ENCODE measurements around the gene CSNK1E.

Gene CSNK1E

DNA sequence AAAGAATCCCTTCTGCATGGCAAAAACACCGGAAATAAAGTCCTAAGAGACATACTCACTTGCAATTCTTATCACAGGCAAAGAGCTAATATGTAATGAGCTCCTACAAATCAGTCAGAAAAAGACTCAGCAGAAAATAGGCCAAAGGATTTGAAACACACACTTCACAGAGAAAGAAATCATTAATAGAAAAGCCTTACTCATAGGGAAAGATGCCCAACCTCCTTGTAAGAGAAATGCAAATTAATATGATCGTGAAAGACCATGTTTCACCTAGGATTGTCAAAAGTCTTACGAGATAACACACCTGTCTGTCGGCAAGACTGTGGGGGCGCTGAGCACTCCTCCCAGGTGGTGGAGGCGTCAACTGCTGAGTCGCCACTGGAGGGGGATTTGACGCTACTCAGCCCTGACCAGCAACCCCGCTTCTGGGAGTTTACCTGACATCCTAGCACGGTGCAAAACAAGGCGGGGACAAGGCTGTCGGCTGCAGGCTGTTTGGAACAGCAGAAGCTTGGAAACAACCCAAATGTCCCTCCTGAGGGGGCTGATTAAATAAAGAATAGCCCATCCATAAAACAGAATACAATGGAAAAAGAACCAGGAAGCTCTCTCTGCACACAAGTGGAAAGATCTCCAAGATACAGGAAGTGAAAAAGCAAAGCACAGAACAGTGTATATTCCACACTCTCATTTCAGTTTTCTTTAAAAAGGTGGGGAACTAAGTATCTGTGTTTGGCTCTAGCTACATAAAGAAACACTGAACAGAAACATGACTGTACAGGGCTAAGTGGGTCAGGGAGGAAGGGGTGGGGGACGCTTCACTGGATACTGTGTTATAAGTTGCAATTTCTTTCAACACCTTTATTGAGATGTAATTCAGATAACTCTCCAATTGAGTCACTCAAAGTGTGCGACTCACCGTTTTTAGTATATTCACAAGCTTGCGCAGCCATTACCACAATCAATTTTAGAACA lies 11.5 kb downstream of the CSNK1E start:
- peak; percentile 64 to 81 for DNase-seq

DNA sequence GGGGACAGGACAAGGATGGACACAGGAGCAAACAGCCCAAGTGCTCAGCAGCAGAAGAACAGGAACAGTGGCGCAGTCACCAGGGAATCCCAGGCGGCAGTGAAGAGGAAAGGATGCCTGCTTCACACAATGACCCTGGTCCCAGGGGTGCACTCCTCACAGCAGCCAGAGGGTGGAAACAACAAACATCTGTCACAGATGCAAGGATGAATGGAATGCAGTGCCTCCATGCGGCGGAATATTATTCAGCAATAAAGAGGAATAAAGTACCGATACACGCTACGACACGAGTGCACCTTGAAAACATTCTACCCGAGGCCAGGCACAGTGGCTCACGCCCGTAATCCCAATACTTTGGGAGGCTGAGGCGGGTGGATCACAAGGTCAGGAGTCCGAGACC lies 12.7 kb downstream of the CSNK1E start:
- no peak for DNase-seq

DNA sequence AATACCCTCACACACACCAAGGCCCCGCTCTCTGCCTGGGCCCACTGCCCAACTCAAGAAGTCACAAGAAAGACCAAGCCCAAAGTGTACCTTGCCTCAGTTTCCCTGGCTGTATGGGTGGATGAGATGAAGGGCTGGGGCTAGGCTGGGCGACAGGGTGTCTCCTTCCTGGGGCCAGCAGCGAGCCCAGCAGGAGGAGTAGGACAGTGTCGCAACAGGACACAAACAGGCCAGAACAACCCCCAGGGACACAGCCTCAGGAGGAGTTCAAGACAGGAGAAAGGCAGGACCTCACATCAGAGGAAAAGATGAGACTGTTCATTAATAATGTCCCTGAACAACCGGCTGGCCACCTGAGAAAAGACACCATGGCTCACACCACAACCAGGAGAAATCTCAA lies 13.3 kb downstream of the CSNK1E start:
- DNase-seq: no peak

DNA sequence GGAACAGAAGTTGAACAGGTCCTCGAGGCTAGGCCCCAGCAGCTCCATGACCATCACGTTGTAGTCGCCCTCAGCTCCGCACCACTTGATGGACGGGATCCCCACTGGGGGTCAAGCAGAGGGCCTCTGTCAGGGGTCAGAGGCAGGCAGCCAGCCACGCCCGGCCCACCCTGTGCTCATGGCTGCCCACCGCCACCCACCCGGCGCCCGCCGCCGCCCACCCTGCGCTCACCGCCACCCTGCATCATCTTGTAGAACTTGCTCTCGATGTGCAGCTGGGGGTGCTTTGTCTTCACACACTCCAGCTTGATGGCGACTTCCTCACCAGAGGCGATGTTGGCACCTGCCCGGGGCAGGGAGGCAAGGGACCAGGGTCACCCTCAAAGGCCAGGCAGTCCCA lies 14.3 kb downstream of the CSNK1E start:
- no peak for DNase-seq

DNA sequence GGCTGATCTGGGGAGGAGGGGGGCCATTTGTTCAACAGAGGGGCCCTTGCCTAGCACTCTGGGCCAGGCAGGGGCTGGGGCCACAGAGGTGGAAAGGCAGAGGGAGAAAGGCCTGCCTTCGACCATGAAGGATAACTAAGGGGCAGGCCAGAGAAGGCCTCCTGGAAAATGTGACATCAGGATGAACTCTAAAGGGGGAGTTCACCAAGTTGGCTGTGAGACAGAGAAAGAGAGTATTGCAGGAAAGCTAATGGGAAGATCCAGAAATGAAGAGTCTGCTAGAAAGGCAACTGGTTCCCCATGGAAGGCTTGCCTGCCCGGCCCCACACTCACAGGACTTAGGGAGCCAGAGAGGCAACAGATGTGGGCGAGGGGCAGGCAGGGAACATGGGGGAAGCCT lies 16.3 kb downstream of the CSNK1E start:
- no peak for DNase-seq

DNA sequence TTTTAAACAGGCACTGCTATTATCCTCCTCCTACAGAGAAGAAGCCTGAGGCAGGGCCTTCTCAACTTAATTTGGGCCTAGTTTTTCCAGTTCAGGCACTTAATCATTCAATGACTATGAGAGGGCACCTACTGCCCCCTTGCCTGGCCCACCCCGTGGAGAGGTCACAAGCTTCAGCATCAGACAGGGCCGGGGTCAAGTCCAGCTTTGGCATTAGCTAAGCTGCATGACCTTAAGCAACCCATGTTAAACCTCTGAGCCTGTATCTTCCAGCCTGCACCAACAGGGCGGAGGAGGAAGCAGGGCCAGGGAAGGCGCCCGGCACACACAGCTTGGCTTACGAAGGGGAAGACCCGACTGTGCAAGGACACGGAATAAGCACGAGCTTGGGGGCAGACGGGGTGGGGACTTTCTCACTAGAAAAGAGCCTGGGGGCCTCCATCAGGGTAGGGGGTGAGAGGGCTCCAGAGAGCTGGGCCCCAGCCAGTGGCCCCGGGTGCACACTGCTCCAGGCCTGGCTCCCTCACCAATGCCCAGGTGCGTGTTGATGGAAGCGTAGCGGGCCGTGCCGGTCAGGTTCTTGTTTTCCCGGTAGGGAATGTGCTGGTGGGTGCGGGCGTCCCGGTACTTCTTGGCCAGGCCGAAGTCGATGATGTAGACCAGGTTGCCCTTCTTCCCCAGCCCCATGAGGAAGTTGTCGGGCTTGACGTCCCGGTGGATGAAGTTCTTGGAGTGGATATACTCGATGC lies 16.9 kb downstream of the CSNK1E start:
- no peak for DNase-seq

DNA sequence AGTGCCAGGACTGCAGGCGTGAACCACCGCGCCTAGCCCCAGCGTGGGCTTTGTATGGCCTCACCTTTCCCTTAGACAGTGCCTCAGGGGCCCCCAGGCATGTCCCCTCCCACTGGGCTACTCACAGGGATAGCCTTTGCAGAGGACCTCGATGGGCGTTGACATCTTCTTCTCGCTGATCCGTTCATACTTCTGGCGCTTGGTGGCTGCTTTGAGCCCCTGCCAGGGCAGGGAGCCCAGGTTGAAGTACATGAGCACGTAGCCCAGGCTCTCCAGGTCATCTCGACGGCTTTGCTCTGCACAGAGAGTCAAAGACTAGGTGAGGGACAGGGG lies 17.5 kb downstream of the CSNK1E start:
- DNase-seq: no peak

DNA sequence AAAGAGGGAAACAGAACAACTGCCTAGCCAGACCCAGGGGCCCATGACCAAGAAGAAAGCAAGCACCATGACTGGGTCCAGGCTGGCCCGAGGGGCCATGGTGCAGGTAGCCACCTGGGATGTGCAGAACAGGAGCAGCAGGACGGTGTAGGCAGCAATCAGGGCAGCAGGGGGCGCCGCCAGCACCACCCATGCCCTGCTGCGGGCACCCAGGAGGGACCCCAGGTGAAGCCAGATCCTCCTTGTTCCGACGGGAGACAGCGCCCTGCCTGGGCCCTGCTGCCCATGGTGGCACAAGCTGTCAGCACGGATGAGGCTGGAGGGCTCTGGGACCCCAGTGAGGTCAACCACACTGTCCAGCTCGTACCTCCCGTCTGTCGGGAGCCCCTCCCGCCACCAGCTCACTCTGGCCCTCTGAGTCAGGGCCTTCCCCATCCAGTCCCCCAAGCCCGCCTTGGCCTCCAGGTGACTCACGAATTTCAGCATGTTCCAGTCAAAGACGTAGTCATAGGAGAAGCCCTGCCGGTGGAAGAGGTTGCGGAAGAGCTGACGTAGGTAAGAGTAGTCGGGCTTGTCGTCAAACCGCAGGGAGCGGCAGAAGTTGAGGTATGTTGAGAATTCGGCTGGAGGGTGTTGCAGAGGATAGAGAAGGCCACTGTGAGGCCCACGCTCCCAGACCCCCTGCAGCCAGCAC lies 18.8 kb downstream of the CSNK1E start:
- DNase-seq: no peak

DNA sequence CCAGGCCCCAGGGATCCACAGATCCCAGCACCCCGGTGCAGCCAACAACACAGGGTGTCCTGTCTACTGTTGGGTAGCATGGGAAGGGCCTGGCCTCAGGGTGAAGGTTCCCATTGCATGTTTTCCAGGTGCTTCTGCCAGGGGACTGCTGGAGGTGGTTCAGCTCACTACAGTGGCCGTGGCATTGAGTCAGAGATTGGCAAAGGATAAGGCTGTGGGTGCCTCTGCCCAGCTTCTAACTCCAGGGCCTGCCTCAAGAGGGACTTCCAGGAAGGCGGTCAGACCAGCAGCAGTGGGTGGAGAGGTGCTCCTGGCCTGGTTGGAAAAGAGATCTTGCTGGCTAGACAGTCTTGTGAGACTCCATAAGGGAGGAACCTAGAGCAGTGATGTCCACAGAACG lies 20.9 kb downstream of the CSNK1E start:
- no peak for DNase-seq

DNA sequence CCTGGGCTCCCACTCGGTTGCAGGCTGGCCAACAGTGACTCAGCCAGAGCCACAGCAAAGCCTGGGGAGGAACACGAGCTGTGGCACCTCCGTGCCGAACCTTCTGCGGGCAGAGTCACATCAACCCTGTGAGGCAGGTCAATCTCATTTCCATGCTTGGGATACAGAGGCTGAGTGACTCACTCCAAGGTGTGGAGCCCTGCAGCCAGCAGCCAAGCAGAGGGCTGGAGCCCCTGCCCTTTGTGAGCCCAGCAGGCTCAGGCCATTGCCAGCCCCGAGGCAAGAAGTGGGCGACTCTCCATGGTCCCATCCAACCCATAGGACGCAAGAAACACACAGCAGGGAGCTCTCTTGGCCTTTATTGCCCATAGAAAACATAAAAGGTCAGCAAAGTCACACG lies 21.4 kb downstream of the CSNK1E start:
- DNase-seq: no peak

DNA sequence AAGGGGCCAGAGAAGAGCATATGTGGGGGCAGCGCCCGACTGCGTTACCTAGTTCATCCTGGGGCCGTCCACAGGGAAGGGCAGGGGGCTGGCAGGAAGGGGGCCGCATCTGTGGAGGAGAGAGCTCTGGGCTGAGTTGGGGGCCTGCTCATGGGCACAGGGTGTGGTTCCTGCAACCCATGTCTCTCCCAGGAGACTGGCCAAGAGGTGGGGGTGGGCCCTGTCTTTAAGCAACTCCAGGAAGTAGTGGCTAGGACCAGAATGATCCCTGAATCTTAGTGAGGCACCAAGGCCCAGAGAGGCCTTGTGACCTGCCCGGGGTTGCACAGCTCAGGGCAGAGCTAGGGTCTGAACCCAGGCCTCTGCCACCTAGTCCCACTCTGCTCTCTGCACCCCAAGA lies 21.9 kb downstream of the CSNK1E start:
- DNase-seq: no peak

DNA sequence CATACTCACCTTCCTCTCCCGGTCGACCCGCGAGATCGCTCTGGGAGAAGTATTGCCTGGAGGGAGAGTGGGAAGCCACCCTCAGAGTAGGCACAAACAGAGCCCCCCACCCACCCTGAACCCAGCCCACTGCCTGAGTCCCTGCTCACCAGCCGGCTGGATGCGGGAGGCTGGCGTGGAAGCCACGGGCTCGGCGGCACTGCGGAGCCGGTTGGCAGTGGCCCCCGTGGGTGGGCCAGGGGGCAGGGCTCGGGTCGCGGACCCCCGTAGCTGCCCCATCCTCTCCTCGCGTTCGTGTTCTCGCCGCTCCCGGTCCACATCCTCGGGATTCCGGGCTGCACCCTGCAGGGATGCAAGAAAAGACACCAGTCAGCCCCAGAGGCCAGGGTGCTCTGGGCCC lies 23.0 kb downstream of the CSNK1E start:
- DNase-seq: no peak

DNA sequence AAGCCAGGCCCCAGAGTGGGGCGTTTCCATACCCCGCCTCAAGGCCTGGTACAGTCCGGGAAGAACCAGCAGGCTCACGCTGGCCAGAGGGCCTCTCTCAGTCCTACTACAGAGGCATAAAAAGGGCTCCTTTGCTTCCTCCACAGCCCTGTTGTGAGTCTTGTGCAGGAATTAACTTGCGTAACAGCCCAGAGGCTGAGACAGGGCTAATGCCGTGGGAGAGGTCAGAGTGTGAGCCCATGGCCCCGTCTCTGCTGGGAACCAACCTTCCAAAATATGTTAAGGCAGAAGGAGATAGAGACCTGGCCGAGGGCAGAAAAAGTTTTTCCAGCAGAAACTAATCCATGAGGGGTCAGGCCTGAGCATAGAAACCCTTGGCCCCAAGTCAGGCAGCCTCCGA lies 24.5 kb downstream of the CSNK1E start:
- no peak for DNase-seq

DNA sequence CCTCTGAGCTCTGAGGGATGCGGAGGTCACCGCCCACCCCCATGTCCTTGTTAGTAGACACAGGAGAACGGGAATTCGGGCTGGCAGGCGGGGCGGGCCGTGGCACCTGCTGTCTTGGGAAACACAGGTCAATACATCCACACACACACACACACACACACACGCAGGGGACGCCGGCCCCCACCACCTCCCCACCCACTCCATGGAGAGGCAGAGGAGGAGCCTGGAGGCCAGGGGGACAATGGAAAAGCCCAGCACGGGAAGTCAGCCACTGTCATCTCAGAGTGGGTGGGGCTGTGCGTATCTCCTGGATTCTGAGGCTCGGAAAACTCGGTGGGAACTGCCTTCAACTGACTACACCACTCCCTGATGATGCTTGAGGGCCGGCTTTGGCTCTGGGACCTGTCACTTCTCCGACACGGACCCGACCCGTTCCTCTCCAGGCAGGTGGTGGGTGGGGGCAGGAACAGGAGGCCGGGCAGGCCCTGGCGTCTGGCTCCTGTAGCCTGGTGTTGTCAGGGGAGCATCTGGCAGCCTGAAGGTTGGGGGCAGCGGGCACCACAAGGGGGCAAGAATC lies 25.9 kb downstream of the CSNK1E start:
- peak in 1 of 2 experiments; percentile 3 for DNase-seq

DNA sequence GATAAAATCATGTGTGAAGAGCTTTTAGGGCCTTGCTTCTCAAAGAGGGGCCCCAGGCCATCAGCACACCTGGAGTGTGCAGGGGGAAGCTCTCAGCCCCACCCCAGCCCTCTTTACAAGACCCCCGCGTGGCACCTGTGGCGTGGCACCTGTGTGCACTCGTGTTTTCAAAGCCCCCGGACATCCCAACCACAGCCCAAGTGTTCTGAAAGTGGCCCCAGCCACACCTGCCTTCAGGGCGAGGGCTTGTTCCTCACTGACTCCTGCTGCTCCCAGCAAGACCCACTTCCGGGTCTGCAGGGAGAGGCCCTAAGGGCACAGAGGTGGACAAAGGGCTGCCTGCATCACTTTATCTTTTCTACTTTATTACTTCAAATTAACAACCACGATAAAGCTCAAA lies 26.9 kb downstream of the CSNK1E start:
- no peak for DNase-seq

DNA sequence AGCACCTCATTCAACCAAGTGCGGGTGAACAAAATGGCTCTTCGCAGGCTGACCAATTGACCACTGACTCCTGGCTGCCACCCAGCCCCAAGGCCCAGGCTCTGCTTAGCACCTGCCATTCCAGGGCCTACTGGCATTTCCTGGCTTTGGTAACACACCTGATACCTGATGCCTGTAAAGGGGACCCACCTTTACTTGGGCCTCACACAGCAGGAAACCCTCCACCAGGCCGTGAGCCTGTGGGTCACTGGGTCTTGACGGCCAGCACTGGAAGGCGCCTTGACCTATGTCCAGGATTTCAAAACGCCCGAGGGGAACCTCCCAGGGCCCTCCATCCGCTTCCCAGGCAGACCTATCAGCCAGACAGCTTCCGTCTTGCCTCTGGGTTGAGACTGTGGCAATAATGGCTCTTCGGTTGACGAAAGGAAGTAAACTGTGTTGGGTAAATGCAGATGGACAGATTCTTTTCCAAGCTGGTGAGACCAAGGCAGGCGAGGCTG lies 27.6 kb downstream of the CSNK1E start:
- no peak for DNase-seq

DNA sequence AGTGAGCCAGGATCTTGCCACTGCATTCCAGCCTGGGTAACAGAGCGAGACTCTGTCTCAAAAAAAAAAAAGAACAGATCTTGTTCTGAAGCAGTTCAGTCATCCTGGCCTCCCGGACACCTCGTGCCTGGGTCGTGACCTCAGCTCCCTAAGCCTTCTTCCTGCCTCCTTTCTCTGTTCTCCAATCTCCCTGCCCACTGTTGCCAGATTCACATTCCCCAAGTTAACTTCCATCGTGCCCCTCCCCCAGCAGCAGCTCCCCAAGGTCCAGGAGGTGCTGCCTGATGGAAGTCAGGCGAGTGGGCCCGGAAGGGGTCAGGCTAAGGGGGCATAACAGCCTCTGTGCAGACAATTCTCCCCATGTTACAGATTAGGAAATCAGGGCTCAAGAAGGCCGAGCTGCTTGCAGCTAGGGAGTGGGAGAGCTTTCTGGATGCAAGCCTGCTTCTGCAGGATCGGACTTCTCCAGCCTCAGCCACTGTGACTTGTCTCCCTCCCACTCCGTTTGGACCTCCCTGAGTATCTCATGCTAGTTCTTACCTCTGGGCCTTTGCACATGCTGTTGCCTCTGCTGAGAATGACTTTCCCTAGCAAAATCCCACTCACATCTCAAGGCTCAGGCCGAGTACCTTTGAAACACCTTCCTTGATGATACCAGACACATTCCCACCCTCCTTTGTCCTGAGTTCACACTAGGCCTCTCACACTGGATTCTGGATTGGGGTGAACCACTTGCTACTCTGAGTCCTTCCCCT lies 30.1 kb downstream of the CSNK1E start:
- DNase-seq: no peak

DNA sequence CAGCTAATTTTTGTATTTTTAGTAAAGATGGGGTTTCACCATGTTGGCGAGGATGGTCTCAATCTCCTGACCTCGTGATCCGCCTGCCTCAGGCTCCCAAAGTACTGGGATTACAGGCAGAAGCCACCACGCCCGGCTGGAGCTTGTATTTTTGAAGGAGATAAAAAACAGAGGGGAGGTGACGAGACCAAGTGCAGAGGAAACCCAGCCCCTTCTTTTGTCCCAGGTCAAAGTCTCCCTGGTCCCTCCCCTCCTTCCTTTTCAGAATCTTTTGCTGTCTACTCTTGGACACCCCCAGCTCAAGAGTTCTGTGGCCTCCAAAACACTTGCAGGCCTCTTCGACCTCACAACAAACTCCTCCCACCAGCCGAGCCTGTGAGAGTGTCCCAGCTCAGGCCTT lies 32.2 kb downstream of the CSNK1E start:
- DNase-seq: no peak

DNA sequence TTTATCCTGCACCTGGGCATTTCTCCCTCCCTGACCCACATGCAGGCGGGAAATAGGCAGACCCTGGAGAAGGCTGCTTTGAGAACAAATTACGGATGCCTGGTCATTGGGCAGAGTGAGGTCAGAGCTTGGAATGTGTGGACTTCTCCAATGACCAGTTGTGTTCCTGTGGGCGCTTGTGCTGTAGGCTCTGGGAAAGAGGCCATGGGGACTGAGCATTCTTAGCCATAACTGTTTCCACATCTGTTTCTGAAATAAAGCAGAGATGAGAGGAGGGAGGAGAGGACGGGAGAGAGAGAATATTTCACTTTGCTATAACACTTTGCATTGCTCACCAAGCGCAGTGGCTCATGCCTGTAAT lies 33.2 kb downstream of the CSNK1E start:
- DNase-seq: no peak

DNA sequence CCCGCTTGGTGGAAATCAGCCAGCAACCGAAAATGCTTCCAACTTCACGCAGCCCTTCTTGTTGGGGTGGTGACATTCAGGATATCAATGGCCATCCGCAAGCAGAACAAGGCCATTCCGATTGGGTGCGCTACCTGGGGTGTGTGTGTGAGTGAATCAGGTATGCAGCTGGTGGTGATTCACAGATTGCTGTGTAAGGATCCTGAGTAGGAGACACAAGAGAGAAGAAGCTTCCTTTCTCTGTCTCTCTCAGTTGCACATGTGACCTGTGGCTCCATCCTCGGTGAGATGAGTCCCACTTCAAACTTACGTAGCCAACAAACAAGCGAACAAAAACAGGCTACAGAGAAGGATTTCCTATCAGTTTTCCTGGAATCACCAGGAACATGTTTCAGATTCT lies 34.8 kb downstream of the CSNK1E start:
- DNase-seq: no peak

DNA sequence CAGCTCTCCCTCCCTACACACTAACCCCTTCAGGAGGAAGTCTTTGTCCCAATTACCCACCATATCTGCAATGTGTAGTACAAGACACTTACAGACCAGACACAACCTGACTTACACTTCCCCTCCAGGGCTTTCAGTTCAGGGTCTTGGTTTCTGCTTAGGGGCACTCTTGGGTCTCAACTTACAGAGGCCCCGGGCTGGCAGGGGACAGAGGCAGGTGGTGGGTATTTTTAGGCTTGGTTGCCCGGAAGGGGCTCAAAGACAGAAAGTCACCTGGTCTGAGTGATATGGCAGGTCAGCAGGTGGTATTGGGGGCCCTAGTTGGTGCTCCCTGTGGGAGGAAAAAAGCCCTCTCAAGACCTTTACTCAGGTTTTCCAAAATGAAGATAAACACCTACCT lies 41.1 kb downstream of the CSNK1E start:
- DNase-seq: no peak

DNA sequence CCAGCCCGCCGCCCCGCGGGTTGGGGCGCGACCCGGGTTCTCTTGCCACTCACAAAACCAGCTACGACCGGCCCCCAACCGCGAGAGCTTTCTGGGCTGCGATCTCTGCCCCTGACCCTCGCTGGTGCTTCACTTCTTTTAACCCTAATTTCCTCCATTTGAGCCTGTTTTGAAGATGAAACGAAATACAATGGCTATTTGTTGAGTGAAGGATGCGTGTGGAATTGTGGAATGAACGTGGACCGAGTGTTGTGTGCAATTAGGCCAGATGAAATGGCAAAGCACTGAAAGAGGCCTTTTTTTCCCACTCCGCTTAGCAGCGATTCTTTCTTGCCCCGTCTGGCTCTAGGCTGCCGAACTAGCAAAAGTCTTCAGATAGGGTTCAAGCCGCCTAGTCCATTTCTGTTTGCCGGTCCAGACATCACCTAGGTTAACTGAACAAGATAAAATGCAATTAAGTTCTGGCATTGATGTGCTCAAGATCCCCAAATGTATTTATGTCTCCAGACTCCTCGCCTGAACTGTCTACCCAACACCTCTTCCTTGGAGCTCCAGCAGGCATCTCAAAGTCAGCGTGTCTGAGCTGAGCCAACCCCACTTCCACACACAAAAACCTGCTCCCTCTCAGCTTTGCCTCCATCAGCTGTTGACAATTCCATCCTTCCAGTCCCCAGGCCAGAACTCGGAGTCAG lies 44.0 kb downstream of the CSNK1E start:
- DNase-seq: no peak

Measured in NCI-H2081 (cell line).